Activated naive CD4-positive, alpha-beta T cell (primary cell): Measurements from ENCODE around the gene PLCL2.
"Not testable (repeated sequence)": the region's sequence is repeated elsewhere in the genome, so short reads cannot be mapped to it uniquely, and the experiment has no call there.

Experiments
- DNase-seq, 4 experiments: peaks; one replicate each; lab custom pipeline; 2025; lab: John Stamatoyannopoulos, UW

PLCL2 gene

DNA sequence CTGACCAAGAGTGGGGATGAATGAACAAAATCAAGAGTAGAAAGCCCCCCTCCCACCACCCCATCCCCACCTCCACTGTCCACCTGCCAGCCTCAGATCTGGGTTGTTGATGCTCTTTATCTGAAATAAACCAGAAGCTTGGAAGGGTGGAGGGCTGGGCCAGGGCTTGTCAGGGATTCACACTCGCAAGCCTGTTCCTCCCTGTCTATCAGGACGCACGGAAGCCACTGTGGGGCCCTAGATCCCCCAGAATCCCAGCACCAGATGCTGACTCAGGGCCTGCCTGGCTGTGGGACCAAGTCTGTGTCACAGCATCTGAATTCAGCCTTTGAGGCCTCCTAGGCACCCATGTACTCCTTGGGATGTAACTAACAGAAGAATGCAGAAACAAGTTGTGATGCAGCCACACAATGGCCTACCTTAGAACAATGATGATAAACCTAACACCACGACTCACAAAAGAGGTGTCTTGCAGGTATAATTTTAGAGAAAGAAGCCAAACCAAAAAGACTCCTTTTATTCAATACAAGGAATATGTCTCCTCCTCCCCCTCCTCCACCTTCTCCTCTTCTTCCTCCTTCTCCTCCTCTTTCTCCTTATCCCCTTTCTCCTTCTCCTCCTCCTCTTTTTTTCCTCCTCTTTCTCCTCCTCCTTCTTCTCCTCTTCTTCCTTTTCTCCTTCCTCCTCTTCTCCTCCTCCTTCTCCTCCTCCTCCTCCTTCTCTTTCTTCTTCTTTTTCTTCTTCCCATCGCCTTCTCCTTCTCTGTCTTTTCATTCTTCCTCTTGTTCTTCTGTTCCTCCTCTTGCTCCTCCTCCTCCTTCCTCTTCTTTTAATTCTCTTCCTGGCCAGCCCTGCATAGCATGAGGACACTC, 234.7 kb downstream of the PLCL2 start:
- DNase-seq = no peak

GRCh38 chr3:17120115-17120514, 235.4 kb downstream of the PLCL2 start:
- DNase-seq = no peak

DNA sequence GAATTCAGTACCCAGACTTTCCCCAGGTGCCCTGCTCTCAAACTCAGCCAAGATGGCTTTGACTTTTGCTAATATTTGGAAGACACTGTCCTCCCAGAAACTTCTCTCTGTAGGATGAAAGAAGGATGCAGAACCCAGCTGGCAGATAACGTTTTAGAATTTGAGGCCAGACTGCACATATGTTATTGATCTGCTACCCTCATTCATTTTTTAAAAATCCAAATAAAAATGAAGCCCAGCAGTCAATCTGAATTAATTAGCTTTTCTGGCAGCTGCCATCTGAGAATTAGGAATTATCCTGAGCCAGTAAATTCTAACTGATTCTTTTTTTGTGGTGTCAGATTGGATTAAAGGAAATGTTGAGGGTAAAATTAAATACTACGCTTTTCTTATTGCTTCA, 236.6 kb downstream of the PLCL2 start:
- DNase-seq = no peak

- DNase-seq = no peak
These were observed 238.0 kb downstream of the PLCL2 start for GRCh38 chr3:17122758-17123157.

DNA sequence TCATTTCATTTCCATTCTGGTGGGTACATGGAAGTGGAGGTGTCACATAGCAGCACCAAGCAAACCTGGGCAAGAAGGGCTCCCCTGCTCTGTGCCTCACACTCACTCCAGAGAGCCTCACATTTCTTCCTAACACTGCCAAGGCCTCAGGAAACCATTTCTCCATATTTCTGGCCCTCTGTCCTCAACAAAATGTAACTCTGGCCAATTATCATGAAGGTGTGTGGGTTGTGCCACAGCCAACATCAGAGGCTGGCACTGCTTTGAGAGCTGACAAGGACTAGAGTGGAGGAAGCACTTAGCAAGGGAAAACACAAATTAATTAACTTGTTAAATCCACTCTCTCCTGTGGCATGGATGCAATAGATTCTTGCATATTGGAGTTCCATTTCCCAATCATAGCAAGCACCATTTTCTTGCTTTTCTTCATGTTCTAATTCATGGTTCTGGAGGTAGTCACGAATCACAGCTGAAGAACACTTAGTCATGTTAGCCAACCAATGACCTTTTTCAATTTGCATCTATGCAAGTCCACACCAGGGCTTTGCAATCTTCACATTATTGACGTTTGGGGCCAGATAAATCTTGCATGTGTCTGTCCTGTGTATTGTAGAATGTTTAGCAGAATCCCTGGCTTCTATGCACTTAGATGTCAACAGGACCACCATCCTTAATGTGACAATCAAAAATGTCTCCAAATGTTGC, 241.1 kb downstream of the PLCL2 start:
- DNase-seq = no peak

DNA sequence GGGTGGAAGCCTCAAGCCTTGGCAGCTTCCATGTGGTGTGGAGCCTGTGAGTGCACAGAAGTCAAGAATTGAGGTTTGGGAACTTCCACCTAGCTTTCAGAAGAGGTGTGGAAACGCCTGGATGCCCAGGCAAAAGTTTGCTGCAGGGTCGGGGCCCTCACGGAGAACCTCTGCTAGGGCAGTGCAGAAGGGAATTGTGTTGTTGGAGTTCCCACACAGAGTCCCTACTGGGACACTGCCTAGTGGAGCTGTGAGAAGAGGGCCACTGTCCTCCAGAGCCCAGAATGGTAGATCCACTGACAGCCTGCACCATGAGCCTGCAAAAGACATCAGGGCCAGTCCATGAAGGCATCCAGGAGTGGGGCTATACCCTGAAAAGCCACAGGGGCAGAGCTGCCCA, 243.9 kb downstream of the PLCL2 start:
- DNase-seq = not testable (repeated sequence)

- DNase-seq = no peak
These were observed 244.8 kb downstream of the PLCL2 start for GRCh38 chr3:17129556-17129955.

DNA sequence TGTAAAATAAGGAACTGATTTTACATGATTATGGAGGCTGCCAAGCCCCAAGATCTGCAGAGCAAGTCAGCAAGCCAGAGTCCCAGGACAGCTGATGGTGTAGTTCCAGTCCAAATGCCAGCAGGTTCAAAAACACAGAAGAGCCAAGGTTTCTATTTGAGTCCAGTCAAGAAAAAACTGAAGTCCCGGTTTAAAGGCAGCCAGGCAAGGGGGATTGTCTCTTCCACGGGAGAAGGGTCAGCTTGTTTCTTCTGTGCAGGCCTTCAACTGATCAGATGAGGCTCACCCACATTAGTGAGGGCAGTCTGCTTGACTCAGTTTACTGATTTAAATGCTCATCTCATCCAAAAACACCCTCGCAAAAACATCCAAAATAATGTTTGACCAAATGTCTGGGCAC, 246.2 kb downstream of the PLCL2 start:
- no peak for DNase-seq

DNA sequence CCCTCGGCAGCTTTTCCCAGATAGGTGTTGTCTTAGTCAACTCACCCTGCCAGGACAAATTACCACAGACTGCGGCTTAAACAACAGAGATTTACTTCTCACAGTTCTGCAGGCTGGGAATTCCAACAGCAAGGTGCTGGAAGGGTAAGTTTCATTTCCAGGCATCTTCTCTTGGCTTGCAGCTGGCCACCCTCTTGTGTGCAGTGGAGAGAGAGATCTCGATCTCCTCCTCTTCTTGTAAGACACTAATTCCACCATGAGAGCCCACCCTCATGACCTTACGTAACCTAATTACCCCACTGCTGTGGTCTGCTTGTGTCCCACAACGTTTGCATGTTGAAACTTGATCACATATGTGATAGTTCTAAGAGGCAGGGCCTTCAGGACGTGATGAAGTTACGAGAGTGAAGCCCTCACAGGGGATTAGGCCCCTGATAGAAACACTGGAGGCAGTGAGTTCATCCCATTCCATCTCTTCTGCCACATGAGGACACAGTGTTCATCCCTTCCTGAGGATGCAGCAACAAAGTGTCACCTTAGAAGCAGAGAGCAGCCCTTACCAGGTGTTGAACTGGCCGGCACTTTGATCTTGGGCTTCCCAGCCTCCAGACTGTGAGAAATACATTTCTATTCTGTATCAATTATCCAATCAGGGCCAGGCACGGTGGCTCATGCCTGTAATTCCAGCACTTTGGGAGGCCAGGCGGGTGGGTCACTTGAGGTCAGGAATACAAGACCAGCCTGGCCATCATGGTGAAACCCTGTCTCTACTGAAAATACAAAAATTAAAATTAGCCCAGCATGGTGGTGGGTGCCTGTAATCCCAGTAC, 247.7 kb downstream of the PLCL2 start:
- DNase-seq = no peak

DNA sequence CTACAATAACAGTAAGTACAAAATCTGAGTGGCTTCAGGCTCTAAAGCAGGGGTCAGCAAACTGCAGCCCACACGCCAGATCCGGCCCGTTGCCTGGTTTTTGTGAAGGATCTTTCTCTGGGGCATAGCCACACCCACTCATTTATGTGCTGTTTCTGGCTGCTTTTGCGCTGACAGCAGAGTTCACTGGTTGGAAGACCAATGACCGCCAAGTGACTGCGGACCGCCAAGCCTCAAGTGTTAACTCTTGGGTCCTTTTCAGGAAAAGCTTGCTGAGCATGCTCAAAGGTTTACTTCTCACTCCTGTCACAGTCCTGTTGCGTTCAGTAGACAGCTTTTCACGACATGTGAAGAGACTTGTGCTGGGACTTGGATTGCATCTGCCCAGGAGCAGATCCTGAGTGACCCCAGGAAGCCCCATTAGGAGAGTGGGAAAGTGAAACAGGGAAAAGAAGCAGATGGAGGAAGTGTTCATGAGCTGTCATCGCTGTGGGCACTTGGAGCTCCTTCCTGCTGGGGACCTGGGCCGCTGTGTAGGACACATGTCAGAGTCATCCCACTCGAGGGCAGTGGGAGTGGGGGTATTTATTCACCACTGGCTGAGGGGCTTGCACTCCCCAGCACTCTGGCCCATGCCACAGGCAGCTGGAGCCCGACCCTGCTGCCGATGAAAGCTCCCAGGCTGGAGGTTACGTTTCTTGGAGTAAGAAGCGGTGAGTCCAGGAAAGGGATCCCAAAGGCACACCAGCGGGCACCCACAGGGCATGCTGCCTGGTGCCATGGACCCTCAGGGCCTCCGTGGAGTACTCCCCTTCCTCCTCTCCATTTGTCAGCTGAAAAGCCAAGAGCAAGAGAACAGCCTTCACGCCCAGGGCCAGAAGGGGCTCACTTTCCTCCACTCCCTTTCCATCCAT, 249.1 kb downstream of the PLCL2 start:
- no peak for DNase-seq

DNA sequence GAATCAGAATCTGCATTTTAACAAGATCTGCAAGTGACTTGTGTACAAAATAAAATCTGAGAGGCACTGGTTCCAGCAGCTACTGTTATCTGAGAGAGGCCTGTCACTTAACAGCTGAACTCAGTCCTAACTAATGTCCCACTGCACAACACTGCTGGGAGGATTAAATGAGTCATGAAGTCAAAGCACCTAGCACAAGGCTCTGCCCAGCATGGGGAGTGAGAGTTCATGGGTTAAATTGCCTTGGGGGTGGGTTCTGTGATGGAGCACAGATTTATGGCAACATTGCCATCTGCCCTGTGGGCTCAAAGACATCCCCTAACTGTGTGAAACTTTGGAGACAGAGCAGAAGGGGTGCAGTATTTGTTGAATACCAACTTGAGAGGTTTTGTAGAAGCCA, 250.9 kb downstream of the PLCL2 start:
- DNase-seq = no peak

DNA sequence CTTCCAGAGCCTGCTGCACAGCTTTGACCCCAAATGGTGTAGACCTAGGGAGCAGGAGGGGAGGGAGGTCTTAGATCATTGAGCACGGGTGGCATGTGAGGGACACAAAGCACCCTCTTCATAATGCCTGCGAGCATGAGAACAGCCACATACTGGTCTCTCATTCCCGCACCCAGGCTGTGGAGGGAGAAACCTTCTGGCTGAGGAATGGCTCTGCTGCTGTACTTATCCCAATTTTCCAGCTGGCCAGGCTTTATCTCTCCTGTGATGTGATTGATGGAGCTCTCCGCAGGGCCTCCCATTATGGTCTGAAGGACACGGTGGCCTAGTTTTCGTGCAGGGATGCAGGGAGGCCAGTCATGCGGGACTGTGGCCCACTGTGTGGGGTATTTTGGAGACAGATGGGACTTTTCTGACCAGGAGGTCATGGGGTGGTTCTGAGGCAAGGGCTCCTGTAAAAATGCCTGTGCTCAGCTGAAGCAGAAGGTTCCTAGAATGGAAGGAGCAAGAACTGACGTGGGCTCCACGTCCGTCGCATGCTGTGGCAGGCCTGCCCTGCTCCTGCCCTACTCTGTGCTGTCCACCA, 251.5 kb downstream of the PLCL2 start:
- DNase-seq = no peak

DNA sequence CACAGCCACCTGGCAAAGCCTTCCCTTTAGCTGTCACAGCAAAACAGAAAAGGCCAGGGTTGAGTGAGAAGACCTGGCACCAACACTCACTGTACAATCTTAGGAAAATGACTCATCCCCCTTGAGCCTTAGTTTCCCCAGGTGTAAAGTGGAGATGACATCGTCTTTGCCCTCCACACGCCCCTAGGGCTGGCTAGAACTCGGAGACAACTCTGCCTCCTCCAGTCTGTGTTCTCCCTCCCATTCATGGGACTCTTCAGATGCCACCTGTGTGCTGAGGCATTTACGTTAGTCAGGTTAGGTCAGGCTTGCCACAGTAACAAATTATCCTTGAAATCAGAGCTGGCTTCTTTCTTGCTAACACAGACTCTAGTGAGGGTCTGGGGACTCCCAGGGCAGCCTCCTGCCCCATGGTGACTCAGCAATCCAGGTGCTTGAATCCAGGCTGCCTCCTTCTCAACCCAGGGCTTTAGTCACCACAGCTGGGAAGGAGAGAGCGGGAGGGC, 252.6 kb downstream of the PLCL2 start:
- no peak for DNase-seq

DNA sequence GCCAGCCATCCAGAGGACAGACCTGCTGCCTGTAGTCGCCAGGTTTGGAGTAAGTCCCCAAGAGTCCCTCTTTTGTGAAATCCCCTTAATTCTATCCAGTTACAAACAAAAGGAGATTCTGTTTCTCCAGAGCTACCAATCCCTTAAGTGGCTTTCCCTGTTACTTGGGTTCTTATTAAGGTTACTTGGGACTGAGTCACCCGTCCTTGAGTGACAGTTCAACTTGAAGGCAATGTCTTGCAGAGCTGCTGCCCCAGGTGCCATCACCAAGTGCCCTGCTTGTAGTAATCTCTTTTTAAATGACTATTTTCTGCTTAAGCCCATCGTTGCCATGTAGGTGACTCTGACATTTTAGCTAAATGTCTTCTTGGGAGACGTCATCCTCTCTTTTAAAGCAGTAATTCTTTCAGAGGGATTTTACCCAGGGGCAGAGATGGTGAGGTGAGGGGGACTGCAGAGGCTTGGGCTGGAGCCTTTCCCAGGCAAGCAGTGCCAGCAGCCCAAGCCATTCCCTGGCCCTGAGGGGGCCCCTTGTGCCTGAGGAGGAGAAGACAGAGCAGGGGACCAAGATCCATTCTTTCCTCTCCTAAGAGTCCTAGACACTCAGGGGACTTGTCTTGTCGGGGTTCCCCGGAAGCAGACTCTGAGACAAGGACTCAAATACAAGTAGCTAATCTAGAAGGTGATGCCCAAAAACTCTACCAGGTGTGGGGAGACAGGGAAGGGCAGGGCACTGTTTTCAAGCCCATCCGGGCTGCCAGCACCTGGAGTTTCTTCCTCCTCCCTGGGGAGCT, 253.7 kb downstream of the PLCL2 start:
- DNase-seq = no peak
